ENCODE data around the gene UXS1. TPM values are rescaled to one million over a fixed set of nuclear protein-coding genes. Genes with fewer than 3 reads are reported as not detected.
"Not testable (repeated sequence)": the region's sequence is repeated elsewhere in the genome, so short reads cannot be mapped to it uniquely, and the experiment has no call there.

Gene UXS1
- total and polyA plus RNA-seq, 4 donors = 59.8 to 80.9 (median 79.8) TPM

DNA sequence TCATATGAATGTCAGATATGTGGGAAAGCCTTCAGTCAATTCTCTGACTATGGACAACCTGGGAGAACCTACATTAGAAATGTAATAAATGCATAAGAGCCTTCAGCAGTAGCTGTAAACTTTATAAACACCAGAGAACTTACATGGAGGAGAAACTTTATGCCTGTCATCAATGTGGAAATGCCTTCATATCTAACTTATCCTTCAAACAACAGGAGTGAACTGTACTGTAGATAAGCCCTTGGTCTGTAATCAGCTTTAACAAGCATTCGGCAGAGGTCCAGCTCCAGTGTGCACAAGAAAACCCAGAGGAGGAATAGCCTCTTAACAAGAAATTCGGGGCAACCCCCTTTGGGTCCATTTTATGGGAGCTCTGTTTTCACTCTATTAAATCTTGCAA, 14.8 kb upstream of the UXS1 start:
- Histone ChIP-seq H3K4me3 (ENCODE audit: low read depth, low read length) (no peak overlapping the region), H3K4me1 (ENCODE audit: control insufficient read depth, insufficient read depth, low read length) (no peaks in the 10 kb centered on the region), H3K27me3 (ENCODE audit: control insufficient read depth, insufficient read depth, low read length) (no peaks in the 10 kb centered on the region), H3K27ac (ENCODE audit: low read depth, low read length) (no peak overlapping the region), H3K36me3 (ENCODE audit: control insufficient read depth, insufficient read depth, low read length) (no peaks in the 10 kb centered on the region), H3K9me3 (ENCODE audit: control insufficient read depth, insufficient read depth, low read length) (no peaks in the 10 kb centered on the region)
- DNase-seq (ENCODE audit: low read depth in 4 of 6, low spot score in 6 of 6) = no peak
- WGBS (ENCODE audit: insufficient coverage) = 92% methylated on average over 2 of the region's 2 CpGs

DNA sequence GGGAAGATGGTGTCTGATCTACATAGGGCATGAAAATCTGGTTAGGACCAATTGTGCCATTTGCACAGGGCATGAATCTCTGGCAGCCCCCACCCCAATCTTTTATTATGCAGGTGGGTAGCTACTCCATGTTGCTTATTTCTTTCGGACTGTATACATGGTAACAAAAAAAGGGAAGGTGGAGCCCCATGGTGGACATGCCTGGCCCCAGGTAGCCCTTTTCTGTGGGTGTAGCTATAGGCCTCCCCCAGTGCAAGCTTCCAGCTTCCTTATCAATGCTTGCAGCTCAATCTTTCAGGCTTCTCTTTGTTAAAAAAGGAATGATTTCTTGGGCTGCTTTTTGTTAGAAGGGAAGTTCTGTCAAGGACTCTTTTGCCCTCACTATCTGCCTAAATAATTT, 14.3 kb upstream of the UXS1 start:
- Histone ChIP-seq H3K4me1 (ENCODE audit: control insufficient read depth, insufficient read depth, low read length) (no peaks in the 10 kb centered on the region), H3K27ac (ENCODE audit: low read depth, low read length) (no peak overlapping the region), H3K9me3 (ENCODE audit: control insufficient read depth, insufficient read depth, low read length) (no peaks in the 10 kb centered on the region), H3K36me3 (ENCODE audit: control insufficient read depth, insufficient read depth, low read length) (no peaks in the 10 kb centered on the region), H3K27me3 (ENCODE audit: control insufficient read depth, insufficient read depth, low read length) (no peaks in the 10 kb centered on the region), H3K4me3 (ENCODE audit: low read depth, low read length) (no peak overlapping the region)
- WGBS (ENCODE audit: insufficient coverage) = 100% methylated on average over 1 of the region's 1 CpG
- no peak for DNase-seq (ENCODE audit: low read depth in 4 of 6, low spot score in 6 of 6)

DNA sequence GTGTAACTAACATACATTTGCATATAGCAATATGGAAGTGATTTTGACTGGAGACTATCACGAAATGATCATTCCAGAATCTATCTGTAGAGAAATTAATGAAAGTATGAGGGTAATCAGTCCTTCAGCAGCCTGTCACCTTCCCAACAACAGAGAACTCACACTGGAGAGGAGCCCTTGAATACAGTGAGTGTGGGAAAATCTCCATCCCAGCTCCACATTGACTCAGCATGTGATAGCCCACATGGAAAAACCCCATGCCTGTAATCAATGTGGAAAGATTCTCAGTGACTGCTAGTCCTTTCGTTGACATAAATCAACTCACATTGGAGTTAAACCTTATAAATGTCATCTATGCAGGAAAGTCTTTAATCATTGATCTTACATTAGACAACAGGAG, 13.1 kb upstream of the UXS1 start:
- Histone ChIP-seq H3K27ac (ENCODE audit: low read depth, low read length) (no peak overlapping the region), H3K9me3 (ENCODE audit: control insufficient read depth, insufficient read depth, low read length) (no peaks in the 10 kb centered on the region), H3K36me3 (ENCODE audit: control insufficient read depth, insufficient read depth, low read length) (no peaks in the 10 kb centered on the region), H3K4me3 (ENCODE audit: low read depth, low read length) (no peak overlapping the region), H3K27me3 (ENCODE audit: control insufficient read depth, insufficient read depth, low read length) (no peaks in the 10 kb centered on the region), H3K4me1 (ENCODE audit: control insufficient read depth, insufficient read depth, low read length) (no peaks in the 10 kb centered on the region)
- WGBS (ENCODE audit: insufficient coverage) = no CpG with 5 or more reads among the region's 2 CpGs
- DNase-seq (ENCODE audit: low read depth in 4 of 6, low spot score in 6 of 6) = no peak

DNA sequence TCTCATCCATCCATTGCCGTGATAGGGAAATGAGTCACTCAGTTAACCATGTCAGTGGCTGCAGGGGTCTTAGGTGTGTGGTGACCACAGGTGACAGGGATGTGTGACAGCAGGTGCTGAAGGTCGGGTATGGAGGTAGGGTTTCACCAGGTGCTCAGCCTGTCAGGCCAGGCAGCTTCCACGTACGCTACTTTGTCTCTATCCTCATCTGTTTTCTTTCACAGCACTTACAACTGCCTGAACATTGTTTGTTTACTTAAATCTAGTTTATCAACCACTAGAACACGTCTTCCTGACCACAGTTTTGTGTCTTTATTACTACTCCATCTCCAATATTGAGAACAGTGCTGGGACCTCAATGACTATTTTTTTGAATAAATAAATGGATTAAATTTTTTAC, 11.4 kb upstream of the UXS1 start:
- Histone ChIP-seq H3K27me3 (ENCODE audit: control insufficient read depth, insufficient read depth, low read length) (no peaks in the 10 kb centered on the region), H3K4me3 (ENCODE audit: low read depth, low read length) (no peak overlapping the region), H3K9me3 (ENCODE audit: control insufficient read depth, insufficient read depth, low read length) (no peaks in the 10 kb centered on the region), H3K4me1 (ENCODE audit: control insufficient read depth, insufficient read depth, low read length) (no peaks in the 10 kb centered on the region), H3K27ac (ENCODE audit: low read depth, low read length) (no peak overlapping the region), H3K36me3 (ENCODE audit: control insufficient read depth, insufficient read depth, low read length) (no peaks in the 10 kb centered on the region)
- no CpG with 5 or more reads among the region's 5 CpGs for WGBS (ENCODE audit: insufficient coverage)
- no peak for DNase-seq (ENCODE audit: low read depth in 4 of 6, low spot score in 6 of 6)

DNA sequence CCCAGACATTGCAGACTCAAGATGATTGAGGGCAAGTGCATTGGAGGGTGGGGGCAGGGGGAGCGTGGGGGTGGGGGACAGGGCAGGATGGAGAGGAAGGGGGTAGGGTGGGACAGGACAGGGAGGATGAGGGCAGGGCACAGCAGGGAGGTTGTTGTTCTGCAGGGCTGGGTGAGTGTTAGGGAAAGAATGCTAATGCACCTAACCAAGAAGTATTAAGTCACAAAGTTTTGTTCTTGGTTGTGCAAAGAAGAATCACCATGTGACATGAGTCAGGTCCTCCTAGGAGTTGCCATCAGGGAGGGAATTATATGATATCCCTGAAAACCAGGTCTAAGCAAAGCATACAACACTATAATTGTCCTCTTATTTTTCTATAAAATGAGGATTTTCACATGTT, 10.4 kb upstream of the UXS1 start:
- H3K4me3 ChIP-seq (ENCODE audit: low read depth, low read length); DNase-seq (ENCODE audit: low read depth in 4 of 6, low spot score in 6 of 6); H3K36me3 ChIP-seq (ENCODE audit: control insufficient read depth, insufficient read depth, low read length); H3K9me3 ChIP-seq (ENCODE audit: control insufficient read depth, insufficient read depth, low read length); H3K4me1 ChIP-seq (ENCODE audit: control insufficient read depth, insufficient read depth, low read length); H3K27ac ChIP-seq (ENCODE audit: low read depth, low read length); H3K27me3 ChIP-seq (ENCODE audit: control insufficient read depth, insufficient read depth, low read length): not testable (repeated sequence)
- no CpG with 5 or more reads among the region's 1 CpG for WGBS (ENCODE audit: insufficient coverage)

DNA sequence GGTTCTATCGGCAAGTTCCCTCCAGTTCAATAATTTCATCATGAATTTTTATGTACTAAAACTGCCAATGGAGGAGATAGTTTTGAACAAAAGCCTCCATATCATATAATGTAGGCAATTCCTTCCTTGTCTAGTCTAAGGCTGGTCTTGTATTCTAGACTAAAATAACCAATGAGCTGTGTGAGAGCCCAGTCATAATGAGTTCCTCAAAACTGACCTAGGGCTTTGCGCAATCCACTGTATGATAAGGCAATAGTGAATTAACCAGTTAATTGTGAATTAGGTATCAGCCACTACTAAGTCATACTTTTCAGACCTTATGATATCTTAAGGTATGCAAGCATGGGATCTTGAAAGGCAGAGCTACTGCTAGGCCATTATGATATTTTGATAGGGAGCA, 7.6 kb upstream of the UXS1 start:
- Histone ChIP-seq H3K4me3 (ENCODE audit: low read depth, low read length) (no peak overlapping the region), H3K36me3 (ENCODE audit: control insufficient read depth, insufficient read depth, low read length) (no peaks in the 10 kb centered on the region), H3K27ac (ENCODE audit: low read depth, low read length) (no peak overlapping the region), H3K9me3 (ENCODE audit: control insufficient read depth, insufficient read depth, low read length) (no peaks in the 10 kb centered on the region), H3K27me3 (ENCODE audit: control insufficient read depth, insufficient read depth, low read length) (no peaks in the 10 kb centered on the region), H3K4me1 (ENCODE audit: control insufficient read depth, insufficient read depth, low read length) (no peaks in the 10 kb centered on the region)
- no peak for DNase-seq (ENCODE audit: low read depth in 4 of 6, low spot score in 6 of 6)
- no CpG with 5 or more reads among the region's 2 CpGs for WGBS (ENCODE audit: insufficient coverage)

DNA sequence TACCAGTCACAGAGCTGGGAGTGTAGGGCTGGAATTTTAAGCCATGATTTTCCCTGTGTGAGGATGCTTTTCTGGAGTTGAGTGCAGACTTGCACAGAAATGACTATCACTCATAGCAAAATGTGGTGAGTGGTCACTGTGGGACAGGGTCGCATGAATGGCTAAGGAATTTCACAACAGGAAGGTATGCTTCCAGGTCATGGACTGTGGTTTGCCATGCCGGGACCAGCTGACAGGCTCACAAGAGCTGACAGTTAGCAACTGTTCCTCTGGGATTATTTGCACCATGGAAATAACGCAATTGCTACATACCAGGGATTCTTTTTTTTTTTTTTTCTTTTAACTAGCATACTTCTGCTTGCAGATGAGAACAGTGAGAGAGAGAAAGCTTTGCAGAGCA, 3.8 kb upstream of the UXS1 start:
- H3K36me3 ChIP-seq (ENCODE audit: control insufficient read depth, insufficient read depth, low read length) = no peaks in the 10 kb centered on the region
- no peaks in the 10 kb centered on the region for H3K9me3 ChIP-seq (ENCODE audit: control insufficient read depth, insufficient read depth, low read length)
- H3K27ac ChIP-seq (ENCODE audit: low read depth, low read length) = no peak overlapping the region
- no peak overlapping the region for H3K4me3 ChIP-seq (ENCODE audit: low read depth, low read length)
- no peak for DNase-seq (ENCODE audit: low read depth in 4 of 6, low spot score in 6 of 6)
- H3K4me1 ChIP-seq (ENCODE audit: control insufficient read depth, insufficient read depth, low read length) = peaks cover 3% of the 10 kb centered on the region
- 49% methylated on average over 2 of the region's 3 CpGs for WGBS (ENCODE audit: insufficient coverage)
- no peaks in the 10 kb centered on the region for H3K27me3 ChIP-seq (ENCODE audit: control insufficient read depth, insufficient read depth, low read length)

DNA sequence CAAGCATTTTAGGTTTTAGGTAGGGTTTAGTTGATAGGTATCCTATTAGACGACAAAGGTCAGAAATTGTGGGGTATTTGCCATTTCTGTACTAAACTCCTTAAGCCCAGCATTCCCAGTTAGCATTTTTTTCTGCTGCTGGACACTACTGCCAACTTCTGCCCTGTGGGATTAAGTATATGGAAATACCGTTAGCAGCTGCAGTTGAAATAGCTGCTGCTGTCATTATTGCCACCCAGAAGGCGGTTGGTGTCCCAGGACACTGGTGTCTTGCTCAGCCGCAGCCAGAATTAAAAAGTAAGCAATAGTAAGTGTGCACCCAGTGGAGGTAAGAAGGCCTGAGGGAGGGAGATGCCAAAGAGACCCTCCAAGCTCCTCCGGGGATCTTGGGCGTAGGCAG, 1.9 kb upstream of the UXS1 start:
- no peak overlapping the region for H3K4me3 ChIP-seq (ENCODE audit: low read depth, low read length)
- no peak overlapping the region for H3K27ac ChIP-seq (ENCODE audit: low read depth, low read length)
- H3K27me3 ChIP-seq (ENCODE audit: control insufficient read depth, insufficient read depth, low read length) = no peaks in the 10 kb centered on the region
- peaks cover 11% of the 10 kb centered on the region for H3K4me1 ChIP-seq (ENCODE audit: control insufficient read depth, insufficient read depth, low read length)
- no peak for DNase-seq (ENCODE audit: low read depth in 4 of 6, low spot score in 6 of 6)
- no peaks in the 10 kb centered on the region for H3K9me3 ChIP-seq (ENCODE audit: control insufficient read depth, insufficient read depth, low read length)
- 70% methylated on average over 4 of the region's 6 CpGs for WGBS (ENCODE audit: insufficient coverage)
- no peaks in the 10 kb centered on the region for H3K36me3 ChIP-seq (ENCODE audit: control insufficient read depth, insufficient read depth, low read length)

DNA sequence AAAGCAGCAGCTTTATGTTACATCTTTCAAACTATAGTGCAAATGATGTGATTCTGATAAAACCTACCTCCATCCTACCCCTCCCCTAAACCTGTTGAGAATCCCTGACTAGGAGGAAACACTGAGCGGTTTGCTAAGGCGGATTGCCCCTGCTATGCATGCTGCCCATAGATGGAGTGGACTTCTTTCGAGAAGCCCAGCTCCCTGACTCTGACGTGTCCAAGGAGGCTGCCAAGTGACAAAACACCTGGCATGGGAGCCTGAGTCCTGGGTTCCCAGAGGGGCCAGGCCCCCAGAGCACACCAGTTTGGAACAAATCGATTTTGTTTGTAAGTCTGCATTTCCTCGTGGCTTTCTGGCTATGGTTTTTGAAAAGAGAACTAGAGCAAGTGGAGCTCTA, 1.4 kb upstream of the UXS1 start:
- H3K4me3 ChIP-seq (ENCODE audit: low read depth, low read length) = no peak overlapping the region
- DNase-seq (ENCODE audit: low read depth in 4 of 6, low spot score in 6 of 6) = no peak
- peaks cover 11% of the 10 kb centered on the region for H3K4me1 ChIP-seq (ENCODE audit: control insufficient read depth, insufficient read depth, low read length)
- no peaks in the 10 kb centered on the region for H3K36me3 ChIP-seq (ENCODE audit: control insufficient read depth, insufficient read depth, low read length)
- 83% methylated on average over 6 of the region's 6 CpGs for WGBS (ENCODE audit: insufficient coverage)
- no peaks in the 10 kb centered on the region for H3K9me3 ChIP-seq (ENCODE audit: control insufficient read depth, insufficient read depth, low read length)
- H3K27ac ChIP-seq (ENCODE audit: low read depth, low read length) = no peak overlapping the region
- no peaks in the 10 kb centered on the region for H3K27me3 ChIP-seq (ENCODE audit: control insufficient read depth, insufficient read depth, low read length)

DNA sequence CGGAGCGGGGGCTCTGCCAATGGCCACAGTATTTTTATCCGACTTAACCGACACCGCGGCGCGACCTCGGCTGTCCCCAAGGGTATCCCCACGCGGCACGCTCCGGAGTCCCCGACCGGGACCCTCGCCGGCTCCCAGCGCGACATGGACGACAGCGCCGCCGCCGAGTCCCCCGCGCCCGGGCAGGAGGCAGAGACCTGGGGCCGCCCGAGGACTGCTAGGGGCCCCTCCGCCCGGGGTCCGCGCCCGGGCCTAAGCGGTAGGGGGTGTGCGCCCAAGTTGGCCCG, 468 bp downstream of the UXS1 start:
- Histone ChIP-seq H3K27me3 (ENCODE audit: control insufficient read depth, insufficient read depth, low read length) (no peaks in the 10 kb centered on the region), H3K27ac (ENCODE audit: low read depth, low read length) (peak overlapping the region; percentile 83), H3K36me3 (ENCODE audit: control insufficient read depth, insufficient read depth, low read length) (no peaks in the 10 kb centered on the region), H3K9me3 (ENCODE audit: control insufficient read depth, insufficient read depth, low read length) (no peaks in the 10 kb centered on the region), H3K4me3 (ENCODE audit: low read depth, low read length) (peak overlapping the region; percentile 69), H3K4me1 (ENCODE audit: control insufficient read depth, insufficient read depth, low read length) (peaks cover 20% of the 10 kb centered on the region)
- under 1% methylated on average over 37 of the region's 37 CpGs for WGBS (ENCODE audit: insufficient coverage)
- peak in 1 of 6 donors; percentile 14 for DNase-seq (ENCODE audit: low read depth in 4 of 6, low spot score in 6 of 6)
